ENCODE data around the gene ZNF511.

ZNF511 gene

DNA sequence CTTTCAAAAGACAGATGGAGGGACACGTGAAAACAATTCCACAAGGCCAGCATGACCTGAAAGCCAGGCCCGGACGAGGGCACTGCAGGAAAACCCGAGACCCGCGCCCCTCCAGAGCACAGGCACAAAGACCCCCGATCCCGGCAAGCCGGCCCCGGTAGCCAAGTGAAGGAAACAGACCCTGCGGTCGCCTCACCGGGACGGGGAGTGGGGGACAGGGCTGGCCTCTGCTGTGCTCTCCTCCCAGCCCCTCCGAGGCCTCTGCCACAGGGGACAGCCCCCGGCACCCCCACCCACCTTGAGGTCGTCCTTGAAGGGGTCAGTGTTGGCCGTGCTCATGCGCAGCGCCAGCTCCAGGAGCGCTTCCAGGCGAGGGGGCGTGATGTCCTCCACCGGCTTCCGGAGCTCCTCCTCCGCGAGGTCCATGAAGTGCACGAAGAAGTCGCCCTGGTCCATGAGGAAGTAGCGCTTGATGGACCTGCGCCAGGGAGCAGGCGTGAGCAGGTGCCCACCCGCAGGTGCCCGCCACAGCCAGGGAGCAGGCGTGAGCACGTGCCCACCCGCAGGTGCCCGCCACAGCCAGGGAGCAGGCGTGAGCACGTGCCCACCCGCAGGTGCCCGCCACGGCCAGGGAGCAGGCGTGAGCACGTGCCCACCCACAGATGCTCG, 20.7 kb upstream of the ZNF511 start:
- Histone ChIP-seq H3K9me3 (ENCODE audit: low read length) (no peaks in the 10 kb centered on the region), H3K36me3 (ENCODE audit: insufficient read depth, low read length) (peaks cover 71% of the 10 kb centered on the region), H3K4me2 (ENCODE audit: low read length) (no peak overlapping the region), H3K79me2 (ENCODE audit: insufficient read depth, low read length) (no peaks in the 10 kb centered on the region), H3K4me3 (ENCODE audit: low read depth, low read length, poor library complexity, severe bottlenecking) (no peak overlapping the region), H4K20me1 (ENCODE audit: insufficient read depth, low read length) (no peaks in the 10 kb centered on the region), H3K4me1 (ENCODE audit: insufficient read depth, low read length, severe bottlenecking) (no peaks in the 10 kb centered on the region), H3F3A (ENCODE audit: insufficient read depth, low read length) (no peaks in the 10 kb centered on the region), H3K27me3 (ENCODE audit: insufficient read depth, low read length) (no peaks in the 10 kb centered on the region), H3K9ac (ENCODE audit: low read length) (no peak overlapping the region), H3K9me2 (ENCODE audit: low read depth, low read length) (no peaks in the 10 kb centered on the region), H2AFZ (ENCODE audit: low read length) (no peak overlapping the region), H3K27ac (ENCODE audit: low read depth, low read length, poor library complexity, severe bottlenecking) (no peak overlapping the region)
- TF ChIP-seq CTCF (IDR thresholded peaks at IDR 0.05; ENCODE audit: low read length) (no peak), EZH2 (IDR thresholded peaks at IDR 0.05; ENCODE audit: borderline replicate concordance, low read length) (no peak)

DNA sequence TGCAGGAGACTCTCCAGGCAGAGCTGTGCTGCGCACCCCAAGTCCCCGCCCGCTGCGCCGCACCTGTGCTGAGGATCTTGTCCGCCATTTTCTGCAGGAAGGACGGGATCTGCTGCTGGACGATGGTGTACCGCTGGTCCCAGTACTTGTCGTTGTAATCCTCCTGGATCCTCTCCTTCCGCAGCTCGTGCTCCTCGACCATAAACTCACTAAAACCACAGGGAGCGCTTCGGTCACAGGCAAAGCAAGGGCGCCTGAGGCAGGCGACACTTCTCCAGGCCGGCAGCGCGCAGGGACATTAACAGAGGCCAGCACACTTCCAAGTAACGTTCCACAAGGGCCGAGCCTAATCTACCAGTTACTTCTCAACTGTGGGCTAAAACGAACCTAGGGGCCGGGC, 19.0 kb upstream of the ZNF511 start:
- Histone ChIP-seq H3K27ac (ENCODE audit: low read depth, low read length, poor library complexity, severe bottlenecking) (no peak overlapping the region), H3K9ac (ENCODE audit: low read length) (no peak overlapping the region), H3K4me1 (ENCODE audit: insufficient read depth, low read length, severe bottlenecking) (no peaks in the 10 kb centered on the region), H3K4me2 (ENCODE audit: low read length) (no peak overlapping the region), H4K20me1 (ENCODE audit: insufficient read depth, low read length) (no peaks in the 10 kb centered on the region), H3K9me2 (ENCODE audit: low read depth, low read length) (no peaks in the 10 kb centered on the region), H3K79me2 (ENCODE audit: insufficient read depth, low read length) (no peaks in the 10 kb centered on the region), H3K36me3 (ENCODE audit: insufficient read depth, low read length) (peaks cover 75% of the 10 kb centered on the region), H3K27me3 (ENCODE audit: insufficient read depth, low read length) (no peaks in the 10 kb centered on the region), H3F3A (ENCODE audit: insufficient read depth, low read length) (no peaks in the 10 kb centered on the region), H3K9me3 (ENCODE audit: low read length) (no peaks in the 10 kb centered on the region), H2AFZ (ENCODE audit: low read length) (no peak overlapping the region), H3K4me3 (ENCODE audit: low read depth, low read length, poor library complexity, severe bottlenecking) (no peak overlapping the region)
- TF ChIP-seq CTCF (IDR thresholded peaks at IDR 0.05; ENCODE audit: low read length) (no peak), EZH2 (IDR thresholded peaks at IDR 0.05; ENCODE audit: borderline replicate concordance, low read length) (no peak)

GRCh38 chr10:133292919-133293809, 15.6 kb upstream of the ZNF511 start:
- peaks cover 77% of the 10 kb centered on the region for H3K36me3 ChIP-seq (ENCODE audit: insufficient read depth, low read length)
- H3K4me3 ChIP-seq (ENCODE audit: low read depth, low read length, poor library complexity, severe bottlenecking), result no peak overlapping the region

More at GRCh38 chr10:133292919-133293809, 15.6 kb upstream of the ZNF511 start:
- no peaks in the 10 kb centered on the region for H3F3A ChIP-seq (ENCODE audit: insufficient read depth, low read length)
- H3K4me2 ChIP-seq (ENCODE audit: low read length), result no peak overlapping the region
- no peak overlapping the region for H3K9ac ChIP-seq (ENCODE audit: low read length)
- H3K27me3 ChIP-seq (ENCODE audit: insufficient read depth, low read length), result no peaks in the 10 kb centered on the region
- no peaks in the 10 kb centered on the region for H3K4me1 ChIP-seq (ENCODE audit: insufficient read depth, low read length, severe bottlenecking)
- H3K9me2 ChIP-seq (ENCODE audit: low read depth, low read length), result no peaks in the 10 kb centered on the region
- H2AFZ ChIP-seq (ENCODE audit: low read length), result no peak overlapping the region
- no peak overlapping the region for H3K27ac ChIP-seq (ENCODE audit: low read depth, low read length, poor library complexity, severe bottlenecking)
- H3K79me2 ChIP-seq (ENCODE audit: insufficient read depth, low read length), result no peaks in the 10 kb centered on the region
- no peak for TF ChIP-seq CTCF (IDR thresholded peaks at IDR 0.05; ENCODE audit: low read length)
- TF ChIP-seq EZH2 (IDR thresholded peaks at IDR 0.05; ENCODE audit: borderline replicate concordance, low read length), result no peak
- H3K9me3 ChIP-seq (ENCODE audit: low read length), result no peaks in the 10 kb centered on the region
- no peaks in the 10 kb centered on the region for H4K20me1 ChIP-seq (ENCODE audit: insufficient read depth, low read length)

All from OCI-LY1 (cell line).